GM23338 (cell line): ENCODE results near the gene PLA2G4B. TPM values are rescaled to one million over a fixed set of nuclear protein-coding genes. Genes with fewer than 3 reads are reported as not detected.

Experiments used
- ATAC-seq: fragments of 200-7000 bp; cut with Tn5 transposase; 3 replicates; pipeline ENCODE4 v1.9.1; 2020
- DNase-seq: peaks from one replicate; pipeline ENCODE4 v3.0.0-alpha.2; 2015; ENCODE audit warnings: low spot score
- H2AFZ ChIP-seq: fragments of 200-600 bp; sonication (generic); 2 replicates; pipeline ENCODE4 v1.8.0; 2016; ENCODE audit warnings: antibody characterized with exemption, mild to moderate bottlenecking, moderate library complexity
- H3F3A ChIP-seq: fragments of 200-600 bp; sonication (generic); replicated peaks from 2 replicates; pipeline ENCODE4 v1.8.0; 2017; ENCODE audit warnings: antibody characterized with exemption, mixed run types, low read depth
- H3K27ac ChIP-seq: fragments of 200-600 bp; sonication (generic); 2 replicates; pipeline ENCODE4 v1.6.1; 2016; ENCODE audit warnings: low read depth
- H3K27me3 ChIP-seq: fragments of 200-600 bp; sonication (generic); 2 replicates; pipeline ENCODE4 v1.8.0; 2016; ENCODE audit warnings: mild to moderate bottlenecking, mixed run types, moderate library complexity; ENCODE audit not compliant: insufficient read depth
- H3K36me3 ChIP-seq: fragments of 200-600 bp; sonication (generic); 2 replicates; pipeline ENCODE4 v1.8.0; 2016; ENCODE audit warnings: mild to moderate bottlenecking; ENCODE audit not compliant: insufficient read depth
- H3K4me1 ChIP-seq: fragments of 200-600 bp; sonication (generic); 2 replicates; pipeline ENCODE4 v1.8.0; 2016; ENCODE audit warnings: mild to moderate bottlenecking, moderate library complexity; ENCODE audit not compliant: insufficient read depth
- H3K4me2 ChIP-seq: fragments of 200-600 bp; sonication (generic); 2 replicates; pipeline ENCODE4 v1.7.1; 2017; ENCODE audit warnings: mixed run types
- H3K4me3 ChIP-seq: fragments of 200-600 bp; sonication (generic); 2 replicates; pipeline ENCODE4 v1.6.1; 2016; ENCODE audit warnings: mixed run types
- H3K79me2 ChIP-seq: fragments of 200-600 bp; sonication (generic); replicated peaks from 2 replicates; pipeline ENCODE4 v1.8.0; 2017; ENCODE audit warnings: mild to moderate bottlenecking; ENCODE audit not compliant: insufficient read depth
- H3K9me2 ChIP-seq: fragments of 200-600 bp; sonication (generic); 2 replicates; pipeline ENCODE4 v1.8.0; 2017; ENCODE audit not compliant: insufficient read depth
- H4K20me1 ChIP-seq: fragments of 200-600 bp; sonication (generic); replicated peaks from 2 replicates; pipeline ENCODE4 v1.8.0; 2017; ENCODE audit warnings: mild to moderate bottlenecking; ENCODE audit not compliant: insufficient read depth
- H3K27ac Mint-ChIP-seq: 2 replicates; pipeline ENCODE4 v1.8.0; 2020; ENCODE audit warnings: inconsistent platforms, mild to moderate bottlenecking, moderate library complexity, mixed read lengths
- H3K27me3 Mint-ChIP-seq: 3 replicates; pipeline ENCODE4 v1.8.0; 2022; ENCODE audit warnings: low read depth, mild to moderate bottlenecking, moderate library complexity, mixed read lengths, inconsistent platforms; ENCODE audit not compliant: insufficient read depth, poor library complexity
- H3K36me3 Mint-ChIP-seq: 3 replicates; pipeline ENCODE4 v1.8.0; 2021; ENCODE audit warnings: low read depth, mild to moderate bottlenecking, inconsistent platforms, moderate library complexity, mixed read lengths
- H3K4me1 Mint-ChIP-seq: 3 replicates; pipeline ENCODE4 v1.8.0; 2020; ENCODE audit warnings: mild to moderate bottlenecking, inconsistent platforms, mixed read lengths
- H3K4me3 Mint-ChIP-seq: 3 replicates; pipeline ENCODE4 v1.8.0; 2021; ENCODE audit warnings: moderate library complexity, mild to moderate bottlenecking, inconsistent platforms, mixed read lengths
- H3K9me3 Mint-ChIP-seq: 3 replicates; pipeline ENCODE4 v1.8.0; 2020; ENCODE audit warnings: moderate library complexity, mild to moderate bottlenecking, inconsistent platforms, mixed read lengths
- ETS1 ChIP-seq: IDR thresholded peaks from 2 replicates; pipeline ENCODE4 v1.6.1; 2016; ENCODE audit warnings: antibody characterized with exemption
- NANOG ChIP-seq: IDR thresholded peaks from 2 replicates; pipeline ENCODE4 v1.6.1; 2016; ENCODE audit warnings: antibody characterized with exemption, borderline replicate concordance
- REST ChIP-seq: IDR thresholded peaks from one replicate; pipeline ENCODE4 v1.6.1; 2018; ENCODE audit warnings: antibody characterized with exemption; ENCODE audit not compliant: unreplicated experiment
- ZNF462 ChIP-seq: fragments of 250-450 bp; sonication (Bioruptor Pico); IDR thresholded peaks from 2 replicates; pipeline ENCODE4 v1.5.0; 2020; ENCODE audit warnings: mild to moderate bottlenecking, moderate library complexity
- polyA plus RNA-seq: library from polyadenylated mRNA; unstranded; fragments of >200 nt; fragmentation: Nextera tagmentation; extraction: Ambion mirVana; gene quantifications from 2 replicates; pipeline ENCODE4 v1.2.1, GENCODE V29; 2016
- total RNA-seq: library from RNA; depleted of rRNA; stranded (reverse); fragments of >200 nt; shearing (Covaris generic); gene quantifications from 2 replicates; pipeline ENCODE4 v1.2.3, GENCODE V29; 2014

The PLA2G4B gene
- total and polyA plus RNA-seq, 2 experiments from 2014 or later, result 4.4 to 9.6 TPM

GRCh38 chr15:41812820-41813375 lies 25.7 kb upstream of the PLA2G4B start:
- Histone ChIP-seq H3K4me1 (no peaks in the 10 kb centered on the region), H3K27ac (no peak overlapping the region), H3F3A (no peaks in the 10 kb centered on the region), H3K27me3 (no peaks in the 10 kb centered on the region), H3K4me3 (no peak overlapping the region), H3K36me3 (no peaks in the 10 kb centered on the region), H2AFZ (no peak overlapping the region), H4K20me1 (no peaks in the 10 kb centered on the region), H3K4me2 (no peak overlapping the region), H3K79me2 (no peaks in the 10 kb centered on the region), H3K9me2 (no peaks in the 10 kb centered on the region)
- ATAC-seq (no peak), DNase-seq (no peak)
- no peak overlapping the region for H3K4me3 Mint-ChIP-seq
- peaks cover 9% of the 10 kb centered on the region; the same call in 2 of the 3 replicates for H3K4me1 Mint-ChIP-seq
- peaks cover 4% of the 10 kb centered on the region for H3K27me3 Mint-ChIP-seq
- H3K27ac Mint-ChIP-seq, result no peak overlapping the region; the same call in 1 of the 2 replicates
- no peaks in the 10 kb centered on the region; the same call in 2 of the 3 replicates for H3K36me3 Mint-ChIP-seq
- H3K9me3 Mint-ChIP-seq, result no peaks in the 10 kb centered on the region; the same call in 2 of the 3 replicates
- TF ChIP-seq ZNF462 (CRISPR knock-in tag), result no peak
- TF ChIP-seq ETS1, result no peak
- TF ChIP-seq NANOG, result no peak
- no peak for TF ChIP-seq REST
